DOHH2 (cell line): ENCODE measurements around the gene S100B.
"Not testable (repeated sequence)": the region's sequence is repeated elsewhere in the genome, so short reads cannot be mapped to it uniquely, and the experiment has no call there.

Experiments used
- H3F3A ChIP-seq: fragments of 200-600 bp; sonication (generic), shearing (Covaris generic); 2 replicates; pipeline ENCODE4 v1.6.0; 2016; ENCODE audit warnings: antibody characterized with exemption, mild to moderate bottlenecking; ENCODE audit not compliant: control insufficient read depth, insufficient read depth
- H3K27ac ChIP-seq: fragments of 200-600 bp; sonication (generic); 2 replicates; pipeline ENCODE4 v1.5.1; 2014; ENCODE audit warnings: low read depth, mild to moderate bottlenecking, low read length, moderate library complexity
- H3K27me3 ChIP-seq: fragments of 200-600 bp; sonication (generic); 2 replicates; pipeline ENCODE4 v1.6.1; 2014; ENCODE audit warnings: mild to moderate bottlenecking, low read length, mixed read lengths; ENCODE audit not compliant: control insufficient read depth
- H3K36me3 ChIP-seq: fragments of 200-600 bp; sonication (generic); 2 replicates; pipeline ENCODE4 v1.6.1; 2014; ENCODE audit warnings: mild to moderate bottlenecking, low read length, moderate library complexity, mixed read lengths; ENCODE audit not compliant: control insufficient read depth
- H3K4me1 ChIP-seq: fragments of 200-600 bp; sonication (generic); 2 replicates; pipeline ENCODE4 v1.6.1; 2014; ENCODE audit warnings: mild to moderate bottlenecking, low read length, mixed read lengths; ENCODE audit not compliant: control insufficient read depth
- H3K4me2 ChIP-seq: fragments of 200-600 bp; sonication (generic); 2 replicates; pipeline ENCODE4 v1.6.0; 2014; ENCODE audit warnings: mild to moderate bottlenecking, low read length, moderate library complexity
- H3K4me3 ChIP-seq: fragments of 200-600 bp; sonication (generic); 2 replicates; pipeline ENCODE4 v1.5.1; 2014; ENCODE audit warnings: mild to moderate bottlenecking, low read length, mixed read lengths
- H3K79me2 ChIP-seq: fragments of 200-600 bp; sonication (generic); 2 replicates; pipeline ENCODE4 v1.6.1; 2014; ENCODE audit warnings: mild to moderate bottlenecking, low read length, mixed read lengths; ENCODE audit not compliant: control insufficient read depth
- H3K9me2 ChIP-seq: fragments of 200-600 bp; sonication (generic); replicated peaks from 2 replicates; pipeline ENCODE4 v1.6.1; 2014; ENCODE audit warnings: mild to moderate bottlenecking, low read length, mixed read lengths; ENCODE audit not compliant: control insufficient read depth
- H3K9me3 ChIP-seq: fragments of 200-600 bp; sonication (generic); 2 replicates; pipeline ENCODE4 v1.6.1; 2014; ENCODE audit warnings: antibody characterized with exemption, low read length, mixed read lengths; ENCODE audit not compliant: control insufficient read depth, insufficient read depth
- H4K20me1 ChIP-seq: fragments of 200-600 bp; sonication (generic); 2 replicates; pipeline ENCODE4 v1.6.0; 2014; ENCODE audit warnings: low read depth, mild to moderate bottlenecking, antibody characterized with exemption, low read length, moderate library complexity; ENCODE audit not compliant: control insufficient read depth, insufficient read depth
- CTCF ChIP-seq: fragments of 200-600 bp; sonication (generic); IDR thresholded peaks from one replicate; pipeline ENCODE4 v1.5.1; 2014; ENCODE audit warnings: antibody characterized with exemption, mild to moderate bottlenecking, low read depth, low read length; ENCODE audit not compliant: poor library complexity, severe bottlenecking
- EZH2phosphoT487 ChIP-seq: fragments of 200-600 bp; sonication (generic); IDR thresholded peaks from 2 replicates; pipeline ENCODE4 v1.6.1; 2017; ENCODE audit warnings: borderline replicate concordance, mild to moderate bottlenecking, antibody characterized with exemption, low read length, moderate library complexity, mixed read lengths

The S100B gene

GRCh38 chr21:46594276-46594675 lies 10.6 kb downstream of the S100B start:
- H3F3A ChIP-seq: no peaks in the 10 kb centered on the region
- no peaks in the 10 kb centered on the region for H4K20me1 ChIP-seq
- no peaks in the 10 kb centered on the region for H3K27me3 ChIP-seq
- TF ChIP-seq EZH2phosphoT487 (no peak), CTCF (no peak)
- no peaks in the 10 kb centered on the region for H3K4me1 ChIP-seq
- no peak overlapping the region for H3K4me3 ChIP-seq
- no peak overlapping the region for H3K27ac ChIP-seq
- H3K4me2 ChIP-seq: no peak overlapping the region
- H3K9me2 ChIP-seq: no peaks in the 10 kb centered on the region
- no peaks in the 10 kb centered on the region for H3K36me3 ChIP-seq
- peaks cover 12% of the 10 kb centered on the region; the same call in 1 of the 2 replicates for H3K9me3 ChIP-seq
- no peaks in the 10 kb centered on the region for H3K79me2 ChIP-seq

- Histone ChIP-seq H3K4me3 (no peak overlapping the region), H3K4me2 (no peak overlapping the region; the same call in 1 of the 2 replicates), H3K9me2 (no peaks in the 10 kb centered on the region), H3K4me1 (peaks cover 10% of the 10 kb centered on the region), H3K27ac (no peak overlapping the region), H3K27me3 (peaks cover 4% of the 10 kb centered on the region; the same call in 1 of the 2 replicates), H3F3A (no peaks in the 10 kb centered on the region), H4K20me1 (no peaks in the 10 kb centered on the region), H3K9me3 (peaks cover 4% of the 10 kb centered on the region; the same call in 1 of the 2 replicates), H3K36me3 (no peaks in the 10 kb centered on the region), H3K79me2 (no peaks in the 10 kb centered on the region)
- TF ChIP-seq CTCF (no peak), EZH2phosphoT487 (no peak)
These were observed 19.5 kb downstream of the S100B start for GRCh38 chr21:46585191-46585953.

- Histone ChIP-seq H3K4me2 (no peak overlapping the region), H3F3A (no peaks in the 10 kb centered on the region), H3K9me3 (peaks cover 4% of the 10 kb centered on the region; the same call in 1 of the 2 replicates), H3K4me1 (peaks cover 10% of the 10 kb centered on the region), H3K27ac (no peak overlapping the region), H3K9me2 (no peaks in the 10 kb centered on the region), H3K79me2 (no peaks in the 10 kb centered on the region), H4K20me1 (no peaks in the 10 kb centered on the region), H3K4me3 (no peak overlapping the region), H3K36me3 (no peaks in the 10 kb centered on the region), H3K27me3 (peaks cover 4% of the 10 kb centered on the region; the same call in 1 of the 2 replicates)
- TF ChIP-seq EZH2phosphoT487 (no peak), CTCF (no peak)
These were observed 23.0 kb downstream of the S100B start for GRCh38 chr21:46581780-46582307.

- H3K79me2 ChIP-seq, H3K4me1 ChIP-seq, H3K4me3 ChIP-seq, H3F3A ChIP-seq, H4K20me1 ChIP-seq, H3K36me3 ChIP-seq, H3K4me2 ChIP-seq, H3K27me3 ChIP-seq, H3K9me3 ChIP-seq, H3K9me2 ChIP-seq, H3K27ac ChIP-seq: not testable (repeated sequence)
These were observed 25.5 kb downstream of the S100B start for GRCh38 chr21:46579394-46579793.

- H3K4me3 ChIP-seq, H3K27me3 ChIP-seq, H4K20me1 ChIP-seq, H3K9me3 ChIP-seq, H3K4me1 ChIP-seq, H3F3A ChIP-seq, H3K36me3 ChIP-seq, H3K4me2 ChIP-seq, H3K9me2 ChIP-seq, H3K79me2 ChIP-seq, H3K27ac ChIP-seq: not testable (repeated sequence)
These were observed 27.1 kb downstream of the S100B start for GRCh38 chr21:46577786-46578185.
